Lower lobe of right lung (tissue), 2 donors: ENCODE results near the gene TNS4. TPM values are rescaled to one million over a fixed set of nuclear protein-coding genes. Genes with fewer than 3 reads are reported as not detected.

Experiments
- ATAC-seq, 2 donors: fragments of 200-7000 bp; cut with Tn5 transposase; one replicate each; pipeline ENCODE4 v1.9.1; 2020 to 2022; ENCODE audit warnings: mild to moderate bottlenecking in 2 of 2, moderate library complexity in 2 of 2
- DNase-seq: peaks from one replicate; pipeline ENCODE4 v3.0.0-alpha.2; 2020
- H3K27ac ChIP-seq: fragments of 200-600 bp; one replicate; pipeline ENCODE4 v1.8.0; 2022
- H3K27me3 ChIP-seq: fragments of 200-600 bp; one replicate; pipeline ENCODE4 v1.8.0; 2022; ENCODE audit warnings: low read depth
- H3K36me3 ChIP-seq: fragments of 200-600 bp; one replicate; pipeline ENCODE4 v1.8.0; 2022; ENCODE audit warnings: mild to moderate bottlenecking
- H3K4me1 ChIP-seq: fragments of 200-600 bp; one replicate; pipeline ENCODE4 v1.8.0; 2022
- H3K4me3 ChIP-seq: fragments of 200-600 bp; one replicate; pipeline ENCODE4 v1.8.0; 2022; ENCODE audit warnings: mild to moderate bottlenecking
- H3K9me3 ChIP-seq: fragments of 200-600 bp; one replicate; pipeline ENCODE4 v1.8.0; 2022
- intact Hi-C: fragments of 100-400 bp; cut with DNase I; formaldehyde crosslinking; loops from one replicate; pipeline ENCODE4 v1.11.0; 2022
- total RNA-seq: library from RNA; stranded (reverse); fragmentation: NEBNext Ultra II Directional; extraction: Animal tissue kit (Norgen Biotek cat#: 25700); gene quantifications from one replicate; pipeline ENCODE4 v1.2.1, GENCODE V29; 2021
- TF ChIP-seq, protein P1 (sequence below): fragments of 200-600 bp; IDR thresholded peaks from one replicate; pipeline ENCODE4 v1.8.0; 2022; ENCODE audit warnings: antibody characterized with exemption, mild to moderate bottlenecking
- donor health status: DM: no; HTN: yes; CAD: no; lungs with severe emphysema.

Gene TNS4
- total RNA-seq, 1 donor from 2014 or later, result 0.68 TPM

DNA sequence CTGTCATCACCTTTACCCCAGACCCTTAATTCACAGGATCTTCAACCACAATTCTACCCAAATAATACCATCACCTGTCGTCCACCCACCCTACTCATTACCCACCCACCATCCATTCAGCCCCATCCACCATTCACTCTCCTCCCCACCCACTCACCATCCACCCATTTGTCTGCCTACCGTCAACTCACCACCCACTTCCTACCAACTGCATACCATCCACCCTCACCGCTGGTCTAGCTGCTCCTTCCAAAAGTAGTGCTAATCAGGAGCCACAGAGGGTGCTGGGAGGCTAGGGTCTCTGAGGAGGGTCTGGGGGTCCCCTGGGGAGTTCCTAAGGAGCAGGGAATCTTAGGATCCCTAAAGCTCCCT is 70.2 kb downstream of the TNS4 start:
- ATAC-seq, result no peak
- Histone ChIP-seq H3K36me3 (no peaks in the 10 kb centered on the region), H3K27me3 (no peaks in the 10 kb centered on the region), H3K27ac (no peak overlapping the region), H3K4me1 (peaks cover 12% of the 10 kb centered on the region), H3K4me3 (no peak overlapping the region), H3K9me3 (no peaks in the 10 kb centered on the region)
- TF ChIP-seq, protein P1, sequence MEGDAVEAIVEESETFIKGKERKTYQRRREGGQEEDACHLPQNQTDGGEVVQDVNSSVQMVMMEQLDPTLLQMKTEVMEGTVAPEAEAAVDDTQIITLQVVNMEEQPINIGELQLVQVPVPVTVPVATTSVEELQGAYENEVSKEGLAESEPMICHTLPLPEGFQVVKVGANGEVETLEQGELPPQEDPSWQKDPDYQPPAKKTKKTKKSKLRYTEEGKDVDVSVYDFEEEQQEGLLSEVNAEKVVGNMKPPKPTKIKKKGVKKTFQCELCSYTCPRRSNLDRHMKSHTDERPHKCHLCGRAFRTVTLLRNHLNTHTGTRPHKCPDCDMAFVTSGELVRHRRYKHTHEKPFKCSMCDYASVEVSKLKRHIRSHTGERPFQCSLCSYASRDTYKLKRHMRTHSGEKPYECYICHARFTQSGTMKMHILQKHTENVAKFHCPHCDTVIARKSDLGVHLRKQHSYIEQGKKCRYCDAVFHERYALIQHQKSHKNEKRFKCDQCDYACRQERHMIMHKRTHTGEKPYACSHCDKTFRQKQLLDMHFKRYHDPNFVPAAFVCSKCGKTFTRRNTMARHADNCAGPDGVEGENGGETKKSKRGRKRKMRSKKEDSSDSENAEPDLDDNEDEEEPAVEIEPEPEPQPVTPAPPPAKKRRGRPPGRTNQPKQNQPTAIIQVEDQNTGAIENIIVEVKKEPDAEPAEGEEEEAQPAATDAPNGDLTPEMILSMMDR, result no peak
- intact Hi-C loops, result no loop called here
- no peak for DNase-seq

DNA sequence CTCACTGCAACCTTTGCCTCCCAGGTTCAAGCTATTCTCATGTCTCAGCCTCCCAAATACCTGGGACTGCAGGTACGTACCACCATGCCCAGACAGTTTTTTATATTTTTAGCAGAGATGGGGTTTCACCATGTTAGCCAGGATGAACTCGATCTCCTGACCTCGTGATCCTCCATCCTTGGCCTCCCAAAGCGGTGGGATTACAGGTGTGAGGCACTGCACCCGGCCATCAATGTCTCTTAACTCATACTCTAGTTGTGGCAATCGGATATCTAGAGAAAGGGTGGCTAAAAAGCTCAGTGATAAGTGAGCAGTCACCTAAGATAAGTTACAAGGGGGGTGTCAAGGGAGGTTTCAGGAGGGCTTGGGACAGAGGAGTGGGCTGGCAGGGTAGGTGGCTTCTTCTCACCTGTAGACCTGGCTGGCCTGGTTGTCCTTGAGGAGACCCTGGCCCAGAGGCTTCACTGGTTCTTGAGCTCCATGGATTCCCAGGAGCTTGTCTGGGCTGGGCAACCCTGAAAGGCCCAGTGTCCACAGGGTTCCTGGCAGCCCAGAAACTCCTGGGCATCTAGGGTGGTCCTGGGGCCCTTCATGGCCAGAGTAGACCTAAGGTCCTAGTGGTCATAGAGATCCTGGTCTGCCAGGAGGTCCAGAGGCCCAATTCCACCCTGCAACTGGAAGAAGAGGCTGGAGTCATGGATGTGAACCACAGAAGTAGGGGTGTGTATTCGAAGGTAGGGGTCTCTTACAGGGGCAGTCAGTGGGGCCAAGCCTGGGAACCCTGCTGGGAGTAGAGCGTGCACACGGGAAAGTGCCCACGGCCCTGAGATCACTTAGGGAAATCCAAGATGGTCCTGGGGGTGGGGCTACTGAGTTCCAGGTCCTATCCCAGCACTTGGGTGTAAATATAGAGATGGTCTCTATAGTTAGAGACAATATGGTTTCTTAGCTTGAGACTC is 70.9 kb downstream of the TNS4 start:
- Histone ChIP-seq H3K27ac (no peak overlapping the region), H3K36me3 (no peaks in the 10 kb centered on the region), H3K4me3 (no peak overlapping the region), H3K9me3 (no peaks in the 10 kb centered on the region), H3K27me3 (no peaks in the 10 kb centered on the region), H3K4me1 (peaks cover 12% of the 10 kb centered on the region)
- intact Hi-C loops, result no loop called here
- TF ChIP-seq, protein P1, result no peak
- ATAC-seq (no peak), DNase-seq (no peak)

DNA sequence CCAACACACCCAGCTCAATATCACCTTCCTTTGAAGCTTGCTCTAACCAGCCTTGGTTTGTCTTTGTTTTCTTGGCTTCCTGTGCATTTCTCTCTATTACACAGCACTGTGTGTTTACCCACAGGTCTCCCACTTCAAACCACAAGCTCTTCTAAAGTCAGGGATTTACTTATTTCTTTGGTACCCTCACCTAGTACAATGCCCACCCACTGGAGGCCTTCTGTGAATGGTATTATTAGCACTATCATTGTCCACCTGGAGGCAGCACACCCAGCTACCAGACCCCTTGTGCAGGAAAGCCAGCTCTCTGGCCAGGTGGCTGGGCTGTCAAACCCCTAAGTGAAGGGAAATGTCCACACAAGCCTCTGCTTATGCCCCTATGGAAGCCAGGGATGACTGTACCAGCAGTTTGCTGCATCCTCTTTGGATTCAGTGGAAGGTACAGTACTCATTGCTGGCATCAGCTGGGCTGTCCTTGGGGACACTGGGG is 74.4 kb downstream of the TNS4 start:
- intact Hi-C loops, result no loop called here
- Histone ChIP-seq H3K36me3 (no peaks in the 10 kb centered on the region), H3K4me1 (no peaks in the 10 kb centered on the region), H3K9me3 (no peaks in the 10 kb centered on the region), H3K4me3 (no peak overlapping the region), H3K27ac (no peak overlapping the region), H3K27me3 (no peaks in the 10 kb centered on the region)
- DNase-seq (no peak), ATAC-seq (no peak)
- TF ChIP-seq, protein P1, result no peak

Other genes with a start within 250 kb of the TNS4 start
- gene CDC6, start 213.7 kb downstream of the TNS4 start, total RNA-seq, result 2.3 TPM
- gene RARA, start 192.4 kb downstream of the TNS4 start, total RNA-seq, result 82.6 TPM
- 3.1 TPM for gene GJD3, start 136.9 kb downstream of the TNS4 start, total RNA-seq
- gene TOP2A, start 83.7 kb downstream of the TNS4 start, total RNA-seq, result 6.7 TPM
- gene IGFBP4, start 58.2 kb downstream of the TNS4 start, total RNA-seq, result 371 TPM
- 2.2 TPM for gene CCR7, start 63.8 kb upstream of the TNS4 start, total RNA-seq
- gene SMARCE1, start 146.2 kb upstream of the TNS4 start, total RNA-seq, result 83.6 TPM
- gene KRT222, start 163.6 kb upstream of the TNS4 start, total RNA-seq, result 1.3 TPM
- not detected for gene KRT24, start 202.1 kb upstream of the TNS4 start, total RNA-seq